Kidney (tissue), 14 donors: Measurements from ENCODE around the gene PLB1. TPM values are rescaled to one million over a fixed set of nuclear protein-coding genes. Genes with fewer than 3 reads are reported as not detected.

Source experiments
- DNase-seq, 5 donors: peaks; one replicate each; pipeline ENCODE4 v3.0.0-alpha.2; 2013 to 2020
- FAIRE-seq: peaks from 2 replicates; lab custom pipeline; 2012; peaks lifted over from hg19 to GRCh38; lab: Jason Lieb, UNC
- H3K27ac ChIP-seq, 2 donors: one replicate each; pipeline ENCODE4 v1.7.0; 2013; ENCODE audit warnings: low read depth in 2 of 2, low read length in 2 of 2, inconsistent platforms in 1 of 2
- H3K27me3 ChIP-seq: one replicate; pipeline ENCODE4 v1.7.1; 2013; ENCODE audit warnings: low read length, inconsistent platforms; ENCODE audit not compliant: control insufficient read depth, insufficient read depth
- H3K36me3 ChIP-seq, 3 donors: one replicate each; pipeline versions ENCODE4 v1.7.0 to v1.7.1; 2013; ENCODE audit warnings: low read length in 3 of 3, control low read depth in 1 of 3, inconsistent platforms in 1 of 3; ENCODE audit not compliant: insufficient read depth in 3 of 3, control insufficient read depth in 2 of 3
- H3K4me1 ChIP-seq, 3 donors: one replicate each; pipeline versions ENCODE4 v1.7.0 to v1.7.1; 2013; ENCODE audit warnings: low read length in 3 of 3, inconsistent platforms in 1 of 3, low read depth in 1 of 3; ENCODE audit not compliant: control insufficient read depth in 2 of 3, insufficient read depth in 2 of 3
- H3K4me3 ChIP-seq, 3 donors: one replicate each; pipeline versions ENCODE4 v1.7.0 to v1.8.1; 2013; ENCODE audit warnings: low read length in 3 of 3, control low read depth in 1 of 3, inconsistent platforms in 1 of 3
- H3K9ac ChIP-seq, 3 donors: one replicate each; pipeline versions ENCODE4 v1.7.0 to v1.7.1; 2013; ENCODE audit warnings: low read length in 3 of 3, control low read depth in 1 of 3, inconsistent platforms in 1 of 3
- H3K9me3 ChIP-seq, 3 donors: one replicate each; pipeline versions ENCODE4 v1.7.0 to v1.7.1; 2013; ENCODE audit warnings: low read length in 3 of 3, control low read depth in 1 of 3, inconsistent platforms in 1 of 3; ENCODE audit not compliant: control insufficient read depth in 2 of 3, insufficient read depth in 1 of 3
- CTCF ChIP-seq: IDR thresholded peaks from 3 replicates; pipeline ENCODE4 v1.5.1; 2012; ENCODE audit warnings: mild to moderate bottlenecking, moderate library complexity, borderline replicate concordance; ENCODE audit not compliant: insufficient read depth; ENCODE audit errors: extremely low read depth
- intact Hi-C: fragments of 100-400 bp; cut with DNase I; formaldehyde crosslinking; loops from one replicate; pipeline ENCODE4 v1.11.1; 2022
- polyA plus RNA-seq: library from polyadenylated mRNA; stranded (reverse); fragments of 350-450 nt; fragmentation: Illumina TruSeq; extraction: RNeasy Lipid Tissue Mini Kit (QIAGEN cat#74804); gene quantifications from one replicate; pipeline ENCODE4 v1.2.3, GENCODE V29; 2014; ENCODE audit warnings: low read depth, low replicate concordance; ENCODE audit not compliant: insufficient read depth
- total RNA-seq: library from RNA; stranded (reverse); fragmentation: NEBNext Ultra II Directional; extraction: Animal tissue kit (Norgen Biotek cat#: 25700); gene quantifications from one replicate; pipeline ENCODE4 v1.2.1, GENCODE V29; 2021
- donor health status: control.
- donor health status: control.
- donor health status: control.
- donor health status: control.
- donor health status: control.
- donor health status: DM: yes; HTN: yes; CAD: no.
- donor health status: Normal renal cell carcinoma (clear cell type).

Gene PLB1
- total and polyA plus RNA-seq, 2 donors from 2014 or later: 0.95 to 6.8 TPM

- no peak for FAIRE-seq
- Histone ChIP-seq H3K4me3 (no peak overlapping the region), H3K9me3 (no peaks in the 10 kb centered on the region), H3K36me3 (no peaks in the 10 kb centered on the region), H3K9ac (no peak overlapping the region), H3K4me1 (peaks cover 0 to 4% (median 0%) of the 10 kb centered on the region in 3 donors), H3K27me3 (no peaks in the 10 kb centered on the region), H3K27ac (no peak overlapping the region)
- intact Hi-C loops: no loop called here
- DNase-seq: no peak
- TF ChIP-seq CTCF: no peak
Observed at GRCh38 chr2:28582152-28582551, 86.3 kb downstream of the PLB1 start.

- H3K9me3 ChIP-seq: no peaks in the 10 kb centered on the region
- no peaks in the 10 kb centered on the region for H3K36me3 ChIP-seq
- H3K27me3 ChIP-seq: no peaks in the 10 kb centered on the region
- FAIRE-seq: no peak
- H3K4me1 ChIP-seq: peaks cover 0 to 4% (median 0%) of the 10 kb centered on the region in 3 donors
- no peak overlapping the region for H3K27ac ChIP-seq
- no peak overlapping the region for H3K9ac ChIP-seq
- TF ChIP-seq CTCF: no peak
- intact Hi-C loops: no loop called here
- no peak for DNase-seq
- H3K4me3 ChIP-seq: no peak overlapping the region
Observed at GRCh38 chr2:28582595-28582994, 86.7 kb downstream of the PLB1 start.

- Histone ChIP-seq H3K36me3 (no peaks in the 10 kb centered on the region), H3K9me3 (no peaks in the 10 kb centered on the region), H3K4me3 (no peak overlapping the region), H3K27me3 (no peaks in the 10 kb centered on the region), H3K4me1 (peaks cover 0 to 4% (median 0%) of the 10 kb centered on the region in 3 donors), H3K27ac (peak overlapping the region in 1 of 2 donors; percentile 2), H3K9ac (no peak overlapping the region)
- no peak for FAIRE-seq
- peak in 2 of 5 donors; percentile 42 to 88 for DNase-seq
- TF ChIP-seq CTCF: no peak
- intact Hi-C loops: no loop called here
Observed at GRCh38 chr2:28583899-28584553, 88.2 kb downstream of the PLB1 start.
